Panc1 (cell line): ENCODE measurements around the gene CDK14. TPM values are rescaled to one million over a fixed set of nuclear protein-coding genes. Genes with fewer than 3 reads are reported as not detected.

ENCODE experiments used
- ATAC-seq: fragments of 200-7000 bp; cut with Tn5 transposase; 2 replicates; pipeline ENCODE4 v1.9.1; 2020; ENCODE audit warnings: mild to moderate bottlenecking, moderate library complexity
- BruUV-seq: library from RNA; stranded (reverse); fragments of 400-500 nt; replicated peaks from 2 replicates; lab custom pipeline; 2021; lab: Mats Ljungman, UMichigan
- CTCF ChIA-PET: fragments of 300-600 bp; sonication (Branson Sonifier 250); formaldehyde crosslinking; loops from one replicate; lab custom pipeline; 2022; ENCODE audit warnings: antibody characterized with exemption; lab: Charles Lee
- POLR2A ChIA-PET: fragments of 300-600 bp; sonication (Branson Sonifier 250); formaldehyde crosslinking; loops from one replicate; lab custom pipeline; 2022; ENCODE audit warnings: antibody characterized with exemption; lab: Charles Lee
- DNase-seq: peaks from one replicate; pipeline ENCODE4 v3.0.0-alpha.2; 2010; ENCODE audit warnings: low read depth, low spot score
- H3K27ac ChIP-seq: 2 replicates; pipeline ENCODE4 v1.5.1; 2011; ENCODE audit warnings: mild to moderate bottlenecking, low read length, inconsistent platforms
- H3K27me3 ChIP-seq: fragments of 200-500 bp; sonication (Bioruptor generic); 2 replicates; pipeline ENCODE4 v1.6.0; 2014; ENCODE audit warnings: low read length, inconsistent platforms; ENCODE audit not compliant: control insufficient read depth, insufficient read depth
- H3K36me3 ChIP-seq: fragments of 200-500 bp; sonication (Bioruptor generic); 2 replicates; pipeline ENCODE4 v1.5.1; 2014; ENCODE audit warnings: inconsistent platforms, mild to moderate bottlenecking, low read length, moderate library complexity; ENCODE audit not compliant: control insufficient read depth, insufficient read depth
- H3K4me1 ChIP-seq: 2 replicates; pipeline ENCODE4 v1.5.1; 2011; ENCODE audit warnings: inconsistent platforms, mild to moderate bottlenecking, low read length, moderate library complexity; ENCODE audit not compliant: control insufficient read depth, insufficient read depth
- H3K4me3 ChIP-seq, 2 experiments: 2 replicates each; pipeline ENCODE4 v1.5.1; 2011 to 2012; ENCODE audit warnings: low read depth in 2 of 2, low read length in 2 of 2, mild to moderate bottlenecking in 2 of 2, inconsistent platforms in 1 of 2, moderate library complexity in 1 of 2
- H3K9me3 ChIP-seq: fragments of 200-500 bp; sonication (Bioruptor generic); 2 replicates; pipeline ENCODE4 v1.5.1; 2014; ENCODE audit warnings: low read depth, mild to moderate bottlenecking, inconsistent platforms, low read length, moderate library complexity; ENCODE audit not compliant: control insufficient read depth, insufficient read depth
- POLR2AphosphoS5 ChIP-seq: IDR thresholded peaks from 2 replicates; pipeline ENCODE4 v1.6.1; 2012; ENCODE audit warnings: mild to moderate bottlenecking, low read depth, low read length, moderate library complexity
- SIN3A ChIP-seq: IDR thresholded peaks from 2 replicates; pipeline ENCODE4 v1.6.1; 2012; ENCODE audit warnings: low read depth, mild to moderate bottlenecking, low read length, moderate library complexity, borderline replicate concordance; ENCODE audit not compliant: insufficient read depth
- TCF7L2 ChIP-seq: IDR thresholded peaks from 2 replicates; pipeline ENCODE4 v1.6.1; 2011; ENCODE audit warnings: mild to moderate bottlenecking, low read depth, low read length, inconsistent platforms
- in situ Hi-C: cut with HindIII; loops from 2 replicates; pipeline ENCODE4 v1.10.0; 2016; ENCODE audit warnings: low sequenced_read_pairs, low pct_unique_long_range_greater_than_20kb
- intact Hi-C: fragments of 100-400 bp; cut with micrococcal nuclease; formaldehyde crosslinking; loops from one replicate; pipeline ENCODE4 v1.10.0; 2022; ENCODE audit not compliant: unreplicated experiment
- total RNA-seq: library from RNA; stranded (reverse); gene quantifications from one replicate; pipeline ENCODE4 v1.2.1, GENCODE V29; 2021; ENCODE audit not compliant: unreplicated experiment
- TF ChIP-seq, protein P1 (sequence below): fragments of 450-650 bp; IDR thresholded peaks from 2 replicates; pipeline ENCODE4 v1.5.1; 2017; ENCODE audit warnings: mild to moderate bottlenecking
- TF ChIP-seq, protein P2 (sequence below), 2 experiments: IDR thresholded peaks; 2 replicates each; pipeline ENCODE4 v1.6.1; 2011 to 2012; ENCODE audit warnings: low read depth in 2 of 2, control low read depth in 1 of 2, low read length in 1 of 2, mild to moderate bottlenecking in 1 of 2, moderate library complexity in 1 of 2; ENCODE audit not compliant: insufficient read depth in 1 of 2

The CDK14 gene
- total RNA-seq, 1 experiment from 2014 or later, result 3.0 TPM

DNA sequence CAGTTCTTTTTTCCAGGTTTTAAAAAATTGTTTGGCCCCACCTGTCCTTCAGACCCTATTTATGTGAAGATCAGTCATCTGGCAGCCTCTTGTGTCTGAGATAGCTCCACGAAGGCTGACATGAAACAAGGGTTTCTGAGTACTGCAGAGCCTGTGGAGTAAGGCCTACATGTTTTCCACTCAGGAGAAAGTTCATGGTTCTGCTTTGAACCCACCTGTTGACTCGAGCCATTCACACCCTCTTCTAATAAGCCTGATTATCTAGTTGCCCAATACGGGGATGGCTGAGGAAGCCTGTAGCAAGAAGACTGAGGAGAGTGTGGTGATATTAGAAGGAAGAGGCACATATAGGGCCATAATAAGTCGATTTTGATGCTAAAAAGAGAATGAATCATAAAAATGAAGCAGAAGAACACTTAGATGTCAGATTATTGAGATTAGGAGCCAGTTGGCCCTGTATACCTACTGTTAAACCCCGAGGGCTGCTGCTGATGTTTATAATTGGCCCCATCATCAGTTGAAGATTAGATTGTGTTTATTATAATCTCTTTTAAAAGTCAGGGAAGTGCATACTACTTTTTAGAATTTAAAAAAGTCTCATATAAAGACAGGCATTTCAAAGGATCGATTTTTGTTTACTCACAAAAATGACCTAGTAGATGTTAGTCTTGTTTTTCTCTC, 109.4 kb downstream of the CDK14 start:
- ATAC-seq, result no peak

DNA sequence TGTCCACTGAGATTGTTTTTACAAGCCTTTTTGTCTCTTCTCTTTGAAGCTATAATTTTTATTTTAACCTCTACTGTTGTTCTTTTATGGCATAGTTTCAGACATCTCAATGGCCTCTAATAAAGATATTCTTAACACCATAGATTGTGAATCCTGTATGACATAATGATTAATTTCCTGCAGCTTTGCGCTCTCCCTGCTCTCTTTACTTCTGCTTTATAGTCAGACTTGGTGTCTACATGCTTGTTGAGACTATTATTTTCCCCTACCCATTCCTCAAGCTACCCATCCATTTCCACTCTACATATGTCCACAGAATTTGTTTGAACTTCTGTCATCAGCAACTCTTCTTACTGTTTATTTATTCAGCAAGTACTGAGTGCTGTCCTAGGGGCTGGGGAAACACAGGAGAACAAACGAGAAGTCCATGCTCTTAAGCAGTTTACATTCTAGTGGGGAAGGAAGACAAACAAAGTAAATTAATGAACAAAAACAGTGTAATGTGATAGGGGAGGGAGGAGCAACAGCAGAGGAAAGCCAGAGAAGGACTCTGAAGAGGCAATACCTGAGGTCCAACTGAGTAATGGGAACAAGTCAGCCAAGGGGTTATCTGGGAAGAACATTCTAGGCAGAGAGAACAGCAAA, 110.1 kb downstream of the CDK14 start:
- TF ChIP-seq, protein P1, sequence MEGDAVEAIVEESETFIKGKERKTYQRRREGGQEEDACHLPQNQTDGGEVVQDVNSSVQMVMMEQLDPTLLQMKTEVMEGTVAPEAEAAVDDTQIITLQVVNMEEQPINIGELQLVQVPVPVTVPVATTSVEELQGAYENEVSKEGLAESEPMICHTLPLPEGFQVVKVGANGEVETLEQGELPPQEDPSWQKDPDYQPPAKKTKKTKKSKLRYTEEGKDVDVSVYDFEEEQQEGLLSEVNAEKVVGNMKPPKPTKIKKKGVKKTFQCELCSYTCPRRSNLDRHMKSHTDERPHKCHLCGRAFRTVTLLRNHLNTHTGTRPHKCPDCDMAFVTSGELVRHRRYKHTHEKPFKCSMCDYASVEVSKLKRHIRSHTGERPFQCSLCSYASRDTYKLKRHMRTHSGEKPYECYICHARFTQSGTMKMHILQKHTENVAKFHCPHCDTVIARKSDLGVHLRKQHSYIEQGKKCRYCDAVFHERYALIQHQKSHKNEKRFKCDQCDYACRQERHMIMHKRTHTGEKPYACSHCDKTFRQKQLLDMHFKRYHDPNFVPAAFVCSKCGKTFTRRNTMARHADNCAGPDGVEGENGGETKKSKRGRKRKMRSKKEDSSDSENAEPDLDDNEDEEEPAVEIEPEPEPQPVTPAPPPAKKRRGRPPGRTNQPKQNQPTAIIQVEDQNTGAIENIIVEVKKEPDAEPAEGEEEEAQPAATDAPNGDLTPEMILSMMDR, result no peak
- TF ChIP-seq TCF7L2 (no peak), SIN3A (no peak), POLR2AphosphoS5 (no peak)
- TF ChIP-seq, protein P2, sequence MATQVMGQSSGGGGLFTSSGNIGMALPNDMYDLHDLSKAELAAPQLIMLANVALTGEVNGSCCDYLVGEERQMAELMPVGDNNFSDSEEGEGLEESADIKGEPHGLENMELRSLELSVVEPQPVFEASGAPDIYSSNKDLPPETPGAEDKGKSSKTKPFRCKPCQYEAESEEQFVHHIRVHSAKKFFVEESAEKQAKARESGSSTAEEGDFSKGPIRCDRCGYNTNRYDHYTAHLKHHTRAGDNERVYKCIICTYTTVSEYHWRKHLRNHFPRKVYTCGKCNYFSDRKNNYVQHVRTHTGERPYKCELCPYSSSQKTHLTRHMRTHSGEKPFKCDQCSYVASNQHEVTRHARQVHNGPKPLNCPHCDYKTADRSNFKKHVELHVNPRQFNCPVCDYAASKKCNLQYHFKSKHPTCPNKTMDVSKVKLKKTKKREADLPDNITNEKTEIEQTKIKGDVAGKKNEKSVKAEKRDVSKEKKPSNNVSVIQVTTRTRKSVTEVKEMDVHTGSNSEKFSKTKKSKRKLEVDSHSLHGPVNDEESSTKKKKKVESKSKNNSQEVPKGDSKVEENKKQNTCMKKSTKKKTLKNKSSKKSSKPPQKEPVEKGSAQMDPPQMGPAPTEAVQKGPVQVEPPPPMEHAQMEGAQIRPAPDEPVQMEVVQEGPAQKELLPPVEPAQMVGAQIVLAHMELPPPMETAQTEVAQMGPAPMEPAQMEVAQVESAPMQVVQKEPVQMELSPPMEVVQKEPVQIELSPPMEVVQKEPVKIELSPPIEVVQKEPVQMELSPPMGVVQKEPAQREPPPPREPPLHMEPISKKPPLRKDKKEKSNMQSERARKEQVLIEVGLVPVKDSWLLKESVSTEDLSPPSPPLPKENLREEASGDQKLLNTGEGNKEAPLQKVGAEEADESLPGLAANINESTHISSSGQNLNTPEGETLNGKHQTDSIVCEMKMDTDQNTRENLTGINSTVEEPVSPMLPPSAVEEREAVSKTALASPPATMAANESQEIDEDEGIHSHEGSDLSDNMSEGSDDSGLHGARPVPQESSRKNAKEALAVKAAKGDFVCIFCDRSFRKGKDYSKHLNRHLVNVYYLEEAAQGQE (IDR thresholded peaks at IDR 0.05; ENCODE audit: insufficient read depth in 1 of 2, low read depth in 2 of 2, low read length in 1 of 2), result no peak
- Histone ChIP-seq H3K9me3 (no peaks in the 10 kb centered on the region), H3K27ac (no peak overlapping the region), H3K4me3 (no peak overlapping the region), H3K27me3 (no peaks in the 10 kb centered on the region), H3K4me1 (no peaks in the 10 kb centered on the region), H3K36me3 (no peaks in the 10 kb centered on the region)
- ATAC-seq (no peak), DNase-seq (no peak)
- in situ Hi-C loops (no loop called here), intact Hi-C loops (no loop called here)
- BruUV-seq, result no TSS peak
- POLR2A ChIA-PET, result no interaction called here
- CTCF ChIA-PET, result interaction anchor here (0.5 kb wide), 1 partner anchor 95 kb away, joined by 7 read pairs; no protein-coding TSS in a partner anchor

More for the DNA sequence above, 109.4 kb downstream of the CDK14 start:
- H3K27ac ChIP-seq, result no peak overlapping the region
- DNase-seq, result no peak
- no peaks in the 10 kb centered on the region for H3K27me3 ChIP-seq
- no peaks in the 10 kb centered on the region for H3K4me1 ChIP-seq
- TF ChIP-seq SIN3A (no peak), POLR2AphosphoS5 (no peak), TCF7L2 (no peak)
- TF ChIP-seq, protein P1, result no peak
- TF ChIP-seq, protein P2 (IDR thresholded peaks at IDR 0.05; ENCODE audit: insufficient read depth in 1 of 2, low read depth in 2 of 2, low read length in 1 of 2), result no peak
- no peaks in the 10 kb centered on the region for H3K9me3 ChIP-seq
- ChIA-PET POLR2A (no interaction called here), CTCF (no interaction called here)
- in situ Hi-C loops, result no loop called here
- H3K36me3 ChIP-seq, result no peaks in the 10 kb centered on the region
- intact Hi-C loops, result no loop called here
- BruUV-seq, result no TSS peak
- no peak overlapping the region for H3K4me3 ChIP-seq
